OCI-LY7 (cell line): Measurements from ENCODE around the gene RRP12.

Experiments used
- CTCF ChIP-seq: fragments of 200-600 bp; sonication (generic); conservative IDR thresholded peaks from 2 replicates; pipeline ENCODE4 v1.5.1; 2014; ENCODE audit warnings: mild to moderate bottlenecking, antibody characterized with exemption, low read length, moderate library complexity, mixed read lengths
- EZH2phosphoT487 ChIP-seq: fragments of 200-600 bp; sonication (generic); IDR thresholded peaks from 2 replicates; pipeline ENCODE4 v1.6.1; 2018; ENCODE audit warnings: low read depth, borderline replicate concordance, mild to moderate bottlenecking, mixed run types, antibody characterized with exemption, low read length, moderate library complexity, mixed read lengths

GRCh38 chr10:97373456-97373855 is 27.7 kb downstream of the RRP12 start:
- TF ChIP-seq CTCF = no peak
- TF ChIP-seq EZH2phosphoT487 = no peak
